ENCODE measurements around the gene KRT75. TPM values are rescaled to one million over a fixed set of nuclear protein-coding genes. Genes with fewer than 3 reads are reported as not detected.
A peak's percentile ranks its signal among the peaks of the same experiment; 100 is the strongest.

KRT75 gene
- total RNA-seq, 1 experiment from 2014 or later = not detected

- Histone ChIP-seq H3K27ac (no peak overlapping the region), H4K20me1 (ENCODE audit: insufficient read depth) (no peaks in the 10 kb centered on the region), H3K9me2 (ENCODE audit: insufficient read depth) (no peaks in the 10 kb centered on the region), H3K4me1 (replicated peaks; ENCODE audit: insufficient read depth) (peaks cover 5% of the 10 kb centered on the region), H3K9me3 (ENCODE audit: insufficient read depth, low read depth) (no peaks in the 10 kb centered on the region), H3K36me3 (ENCODE audit: low read depth) (no peaks in the 10 kb centered on the region), H3K4me3 (no peak overlapping the region), H3K27me3 (ENCODE audit: insufficient read depth, low read depth) (no peaks in the 10 kb centered on the region), H3F3A (ENCODE audit: insufficient read depth, low read depth) (peaks cover 4% of the 10 kb centered on the region; the same call in 1 of the 2 replicates), H2AFZ (no peak overlapping the region), H3K4me2 (no peak overlapping the region), H3K79me2 (ENCODE audit: low read depth) (no peaks in the 10 kb centered on the region)
- intact Hi-C loops (cut with micrococcal nuclease; ENCODE audit: unreplicated experiment) = no loop called here
- CTCF ChIA-PET = interaction anchor here (1.5 kb wide), 1 partner anchor 21 kb away, joined by 3 read pairs; no protein-coding TSS in a partner anchor
- POLR2A ChIA-PET (ENCODE audit: unreplicated experiment) = interaction anchor here (0.7 kb wide), 1 partner anchor 80 kb away, joined by 3 read pairs; no protein-coding TSS in a partner anchor
- no TSS peak for BruUV-seq (replicated peaks)
- TF ChIP-seq CTCF (conservative IDR thresholded peaks at IDR 0.05) = no peak
- no peak for TF ChIP-seq EZH2 (IDR thresholded peaks at IDR 0.05; ENCODE audit: low read depth)
- no peak for DNase-seq
Observed at GRCh38 chr12:52416795-52417194, 17.4 kb downstream of the KRT75 start.

GRCh38 chr12:52415870-52416750 lies 18.1 kb downstream of the KRT75 start:
- ChIA-PET POLR2A (ENCODE audit: unreplicated experiment) (no interaction called here), CTCF (interaction anchor here (1.5 kb wide), 1 partner anchor 20 kb away, joined by 3 read pairs; no protein-coding TSS in a partner anchor)
- Histone ChIP-seq H3K4me1 (replicated peaks; ENCODE audit: insufficient read depth) (peaks cover 5% of the 10 kb centered on the region), H3K36me3 (ENCODE audit: low read depth) (no peaks in the 10 kb centered on the region), H3K9me3 (ENCODE audit: insufficient read depth, low read depth) (no peaks in the 10 kb centered on the region), H3K27me3 (ENCODE audit: insufficient read depth, low read depth) (no peaks in the 10 kb centered on the region), H4K20me1 (ENCODE audit: insufficient read depth) (no peaks in the 10 kb centered on the region), H2AFZ (no peak overlapping the region), H3K79me2 (ENCODE audit: low read depth) (no peaks in the 10 kb centered on the region), H3K4me2 (no peak overlapping the region), H3K9me2 (ENCODE audit: insufficient read depth) (no peaks in the 10 kb centered on the region), H3K27ac (no peak overlapping the region), H3F3A (ENCODE audit: insufficient read depth, low read depth) (peaks cover 4% of the 10 kb centered on the region; the same call in 1 of the 2 replicates), H3K4me3 (no peak overlapping the region)
- intact Hi-C loops (cut with micrococcal nuclease; ENCODE audit: unreplicated experiment) = no loop called here
- no peak for TF ChIP-seq EZH2 (IDR thresholded peaks at IDR 0.05; ENCODE audit: low read depth)
- TF ChIP-seq CTCF (conservative IDR thresholded peaks at IDR 0.05) = no peak
- peak in 1 of 2 experiments; percentile 73 for DNase-seq
- BruUV-seq (replicated peaks) = no TSS peak

GRCh38 chr12:52414936-52415335 lies 19.2 kb downstream of the KRT75 start:
- Histone ChIP-seq H2AFZ (no peak overlapping the region), H3K9me2 (ENCODE audit: insufficient read depth) (no peaks in the 10 kb centered on the region), H3K4me1 (replicated peaks; ENCODE audit: insufficient read depth) (peaks cover 5% of the 10 kb centered on the region), H3K79me2 (ENCODE audit: low read depth) (no peaks in the 10 kb centered on the region), H3F3A (ENCODE audit: insufficient read depth, low read depth) (peaks cover 4% of the 10 kb centered on the region; the same call in 1 of the 2 replicates), H3K4me2 (no peak overlapping the region), H3K9me3 (ENCODE audit: insufficient read depth, low read depth) (no peaks in the 10 kb centered on the region), H3K27me3 (ENCODE audit: insufficient read depth, low read depth) (no peaks in the 10 kb centered on the region), H4K20me1 (ENCODE audit: insufficient read depth) (no peaks in the 10 kb centered on the region), H3K27ac (no peak overlapping the region), H3K4me3 (no peak overlapping the region), H3K36me3 (ENCODE audit: low read depth) (no peaks in the 10 kb centered on the region)
- no peak for TF ChIP-seq EZH2 (IDR thresholded peaks at IDR 0.05; ENCODE audit: low read depth)
- no peak for TF ChIP-seq CTCF (conservative IDR thresholded peaks at IDR 0.05)
- ChIA-PET POLR2A (ENCODE audit: unreplicated experiment) (no interaction called here), CTCF (no interaction called here)
- no peak for DNase-seq
- intact Hi-C loops (cut with micrococcal nuclease; ENCODE audit: unreplicated experiment) = no loop called here
- no TSS peak for BruUV-seq (replicated peaks)

Measured in PC-9 (cell line).